ENCODE data around the gene GPR135.

The GPR135 gene

GRCh38 chr14:59460378-59460777, 4.8 kb downstream of the GPR135 start:
- Histone ChIP-seq H3K27me3 (ENCODE audit: control insufficient read depth, low read length) (no peaks in the 10 kb centered on the region), H4K20me1 (ENCODE audit: control insufficient read depth, insufficient read depth, low read depth, low read length) (no peaks in the 10 kb centered on the region), H3F3A (ENCODE audit: control insufficient read depth, insufficient read depth) (no peaks in the 10 kb centered on the region), H3K9me2 (replicated peaks; ENCODE audit: control insufficient read depth, low read length) (no peaks in the 10 kb centered on the region), H3K4me2 (ENCODE audit: low read length) (no peak overlapping the region), H3K79me2 (ENCODE audit: control insufficient read depth, low read length) (no peaks in the 10 kb centered on the region), H3K9me3 (ENCODE audit: control insufficient read depth, insufficient read depth, low read length) (no peaks in the 10 kb centered on the region), H3K27ac (ENCODE audit: low read depth, low read length) (no peak overlapping the region), H3K36me3 (ENCODE audit: control insufficient read depth, low read length) (no peaks in the 10 kb centered on the region; the same call in 1 of the 2 replicates), H3K4me1 (ENCODE audit: control insufficient read depth, low read length) (peaks cover 12% of the 10 kb centered on the region), H3K4me3 (ENCODE audit: low read length) (no peak overlapping the region)
- TF ChIP-seq EZH2phosphoT487 (IDR thresholded peaks at IDR 0.05; ENCODE audit: borderline replicate concordance, low read length): no peak

- Histone ChIP-seq H3K27me3 (ENCODE audit: control insufficient read depth, low read length) (no peaks in the 10 kb centered on the region), H4K20me1 (ENCODE audit: control insufficient read depth, insufficient read depth, low read depth, low read length) (no peaks in the 10 kb centered on the region), H3K4me2 (ENCODE audit: low read length) (no peak overlapping the region), H3F3A (ENCODE audit: control insufficient read depth, insufficient read depth) (no peaks in the 10 kb centered on the region), H3K36me3 (ENCODE audit: control insufficient read depth, low read length) (no peaks in the 10 kb centered on the region; the same call in 1 of the 2 replicates), H3K4me1 (ENCODE audit: control insufficient read depth, low read length) (no peaks in the 10 kb centered on the region), H3K9me3 (ENCODE audit: control insufficient read depth, insufficient read depth, low read length) (no peaks in the 10 kb centered on the region), H3K27ac (ENCODE audit: low read depth, low read length) (no peak overlapping the region), H3K4me3 (ENCODE audit: low read length) (no peak overlapping the region), H3K79me2 (ENCODE audit: control insufficient read depth, low read length) (no peaks in the 10 kb centered on the region), H3K9me2 (replicated peaks; ENCODE audit: control insufficient read depth, low read length) (no peaks in the 10 kb centered on the region)
- no peak for TF ChIP-seq EZH2phosphoT487 (IDR thresholded peaks at IDR 0.05; ENCODE audit: borderline replicate concordance, low read length)
- TF ChIP-seq CTCF (IDR thresholded peaks at IDR 0.05; ENCODE audit: low read depth, low read length, poor library complexity, severe bottlenecking): no peak
Measured at GRCh38 chr14:59458486-59458885, 6.7 kb downstream of the GPR135 start.

GRCh38 chr14:59455411-59455810, 9.8 kb downstream of the GPR135 start:
- no peak for TF ChIP-seq EZH2phosphoT487 (IDR thresholded peaks at IDR 0.05; ENCODE audit: borderline replicate concordance, low read length)
- no peak for TF ChIP-seq CTCF (IDR thresholded peaks at IDR 0.05; ENCODE audit: low read depth, low read length, poor library complexity, severe bottlenecking)
- Histone ChIP-seq H3K36me3 (ENCODE audit: control insufficient read depth, low read length) (no peaks in the 10 kb centered on the region; the same call in 1 of the 2 replicates), H3K9me3 (ENCODE audit: control insufficient read depth, insufficient read depth, low read length) (no peaks in the 10 kb centered on the region), H3K27ac (ENCODE audit: low read depth, low read length) (no peak overlapping the region), H3K9me2 (replicated peaks; ENCODE audit: control insufficient read depth, low read length) (no peaks in the 10 kb centered on the region), H3K4me1 (ENCODE audit: control insufficient read depth, low read length) (no peaks in the 10 kb centered on the region), H3K4me2 (ENCODE audit: low read length) (no peak overlapping the region), H3K4me3 (ENCODE audit: low read length) (no peak overlapping the region), H3F3A (ENCODE audit: control insufficient read depth, insufficient read depth) (no peaks in the 10 kb centered on the region), H4K20me1 (ENCODE audit: control insufficient read depth, insufficient read depth, low read depth, low read length) (no peaks in the 10 kb centered on the region), H3K79me2 (ENCODE audit: control insufficient read depth, low read length) (no peaks in the 10 kb centered on the region), H3K27me3 (ENCODE audit: control insufficient read depth, low read length) (no peaks in the 10 kb centered on the region)

- H3K9me2 ChIP-seq (replicated peaks; ENCODE audit: control insufficient read depth, low read length): no peaks in the 10 kb centered on the region
- no peak overlapping the region for H3K4me2 ChIP-seq (ENCODE audit: low read length)
- H3K36me3 ChIP-seq (ENCODE audit: control insufficient read depth, low read length): no peaks in the 10 kb centered on the region
- no peaks in the 10 kb centered on the region for H3K4me1 ChIP-seq (ENCODE audit: control insufficient read depth, low read length)
- H3K9me3 ChIP-seq (ENCODE audit: control insufficient read depth, insufficient read depth, low read length): no peaks in the 10 kb centered on the region
- H3K4me3 ChIP-seq (ENCODE audit: low read length): no peak overlapping the region
- no peaks in the 10 kb centered on the region for H4K20me1 ChIP-seq (ENCODE audit: control insufficient read depth, insufficient read depth, low read depth, low read length)
- H3K27ac ChIP-seq (ENCODE audit: low read depth, low read length): no peak overlapping the region
- TF ChIP-seq EZH2phosphoT487 (IDR thresholded peaks at IDR 0.05; ENCODE audit: borderline replicate concordance, low read length) (no peak), CTCF (IDR thresholded peaks at IDR 0.05; ENCODE audit: low read depth, low read length, poor library complexity, severe bottlenecking) (no peak)
- H3F3A ChIP-seq (ENCODE audit: control insufficient read depth, insufficient read depth): no peaks in the 10 kb centered on the region
- no peaks in the 10 kb centered on the region for H3K27me3 ChIP-seq (ENCODE audit: control insufficient read depth, low read length)
- H3K79me2 ChIP-seq (ENCODE audit: control insufficient read depth, low read length): no peaks in the 10 kb centered on the region
Measured at GRCh38 chr14:59454139-59454538, 11.0 kb downstream of the GPR135 start.
